Liver (tissue), 9 donors: ENCODE results near the gene IER5. TPM values are rescaled to one million over a fixed set of nuclear protein-coding genes. Genes with fewer than 3 reads are reported as not detected.
A peak's percentile ranks its signal among the peaks of the same experiment; 100 is the strongest.

ENCODE experiments used
- DNase-seq: peaks from one replicate; pipeline ENCODE4 v3.0.0-alpha.2; 2017; ENCODE audit warnings: low spot score
- H3K27ac ChIP-seq, 2 donors: one replicate each; pipeline ENCODE4 v1.7.0; 2013; ENCODE audit warnings: inconsistent platforms in 2 of 2, low read length in 2 of 2, control low read depth in 1 of 2, low read depth in 1 of 2, mild to moderate bottlenecking in 1 of 2
- H3K27me3 ChIP-seq, 4 donors: one replicate each; pipeline versions ENCODE4 v1.6.1 to v1.7.0; 2013; ENCODE audit warnings: low read length in 3 of 4, inconsistent platforms in 1 of 4, mild to moderate bottlenecking in 1 of 4, moderate library complexity in 1 of 4; ENCODE audit not compliant: control insufficient read depth in 4 of 4, insufficient read depth in 4 of 4
- H3K36me3 ChIP-seq, 4 donors: one replicate each; pipeline versions ENCODE4 v1.6.1 to v1.7.0; 2013; ENCODE audit warnings: low read length in 3 of 4, mild to moderate bottlenecking in 3 of 4, low read depth in 1 of 4, moderate library complexity in 1 of 4; ENCODE audit not compliant: control insufficient read depth in 4 of 4, insufficient read depth in 3 of 4
- H3K4me1 ChIP-seq, 4 donors: one replicate each; pipeline versions ENCODE4 v1.6.1 to v1.7.0; 2013; ENCODE audit warnings: low read length in 3 of 4, mild to moderate bottlenecking in 3 of 4, moderate library complexity in 1 of 4; ENCODE audit not compliant: control insufficient read depth in 4 of 4, insufficient read depth in 4 of 4
- H3K4me3 ChIP-seq, 3 donors: one replicate each; pipeline versions ENCODE4 v1.6.1 to v1.7.0; 2013; ENCODE audit warnings: low read length in 3 of 3, control low read depth in 1 of 3, low read depth in 1 of 3, mild to moderate bottlenecking in 1 of 3
- H3K9ac ChIP-seq, 2 donors: one replicate each; pipeline ENCODE4 v1.7.0; 2013; ENCODE audit warnings: low read length in 2 of 2, mild to moderate bottlenecking in 2 of 2, moderate library complexity in 2 of 2, control low read depth in 1 of 2, low read depth in 1 of 2
- H3K9me3 ChIP-seq, 4 donors: one replicate each; pipeline versions ENCODE4 v1.6.1 to v1.7.0; 2013; ENCODE audit warnings: low read length in 3 of 4; ENCODE audit not compliant: control insufficient read depth in 4 of 4
- ATF3 ChIP-seq: IDR thresholded peaks from 2 replicates; pipeline ENCODE4 v1.6.1; 2016; ENCODE audit warnings: antibody characterized with exemption
- CTCF ChIP-seq: fragments of 150-350 bp; IDR thresholded peaks from 2 replicates; pipeline ENCODE4 v1.5.1; 2017; ENCODE audit warnings: improper control_type of control experiment, low read depth, low read length; ENCODE audit not compliant: missing input control
- EGR1 ChIP-seq, 2 donors: IDR thresholded peaks; 2 replicates each; pipeline ENCODE4 v1.6.1; 2016 to 2018; ENCODE audit warnings: antibody characterized with exemption in 2 of 2, low read depth in 2 of 2
- FOXA1 ChIP-seq: IDR thresholded peaks from 2 replicates; pipeline ENCODE4 v1.6.1; 2016; ENCODE audit warnings: antibody characterized with exemption
- FOXA2 ChIP-seq: IDR thresholded peaks from 2 replicates; pipeline ENCODE4 v1.6.1; 2016; ENCODE audit warnings: antibody characterized with exemption
- HNF4A ChIP-seq, 2 donors: conservative IDR thresholded peaks; 2 replicates each; pipeline ENCODE4 v1.6.1; 2016; ENCODE audit warnings: antibody characterized with exemption in 2 of 2, mild to moderate bottlenecking in 2 of 2
- JUND ChIP-seq, 2 donors: IDR thresholded peaks; 2 replicates each; pipeline ENCODE4 v1.6.1; 2016; ENCODE audit warnings: antibody characterized with exemption in 2 of 2
- MAX ChIP-seq: IDR thresholded peaks from 2 replicates; pipeline ENCODE4 v1.6.1; 2016; ENCODE audit warnings: antibody characterized with exemption
- NR2F2 ChIP-seq: IDR thresholded peaks from 2 replicates; pipeline ENCODE4 v1.6.1; 2016; ENCODE audit warnings: antibody characterized with exemption
- RAD21 ChIP-seq, 2 donors: IDR thresholded peaks; 2 replicates each; pipeline ENCODE4 v1.6.1; 2016; ENCODE audit warnings: antibody characterized with exemption in 2 of 2, mild to moderate bottlenecking in 2 of 2
- REST ChIP-seq: IDR thresholded peaks from 2 replicates; pipeline ENCODE4 v1.6.1; 2016; ENCODE audit warnings: antibody characterized with exemption, mild to moderate bottlenecking
- RXRA ChIP-seq, 2 donors: IDR thresholded peaks; 2 replicates each; pipeline ENCODE4 v1.6.1; 2017 to 2018; ENCODE audit warnings: antibody characterized with exemption in 2 of 2, mild to moderate bottlenecking in 1 of 2
- ZBTB33 ChIP-seq: IDR thresholded peaks from 2 replicates; pipeline ENCODE4 v1.6.1; 2016; ENCODE audit warnings: antibody characterized with exemption
- WGBS: extraction: QIAGEN DNeasy Blood & Tissue Kit; methylation state at CpG from one replicate; pipeline ENCODE4 v1.1.7; 2013; 5-methylcytosine and 5-hydroxymethylcytosine counted together
- polyA plus RNA-seq, 2 donors: library from polyadenylated mRNA; stranded (reverse) in 1 of 2; unstranded in 1 of 2; fragments of 200-250 nt in 1 of 2; fragments of >200 nt in 1 of 2; fragmentation: Nextera tagmentation in 1 of 2; extraction: Ambion mirVana in 1 of 2; gene quantifications; one replicate each; pipeline versions ENCODE4 v1.2.1 to v1.2.3, GENCODE V29; 2013 to 2015
- total RNA-seq, 2 donors: library from RNA; depleted of rRNA; stranded (reverse); fragments of >200 nt; gene quantifications; one replicate each; pipeline ENCODE4 v1.2.3, GENCODE V29; 2014
- donor health status: healthy.
- donor health status: healthy.
- donor health status: healthy.
- donor health status: healthy.
- donor health status: healthy.

IER5 gene
- total and polyA plus RNA-seq, 4 donors: 0.56 to 8.4 (median 2.4) TPM

- no peak overlapping the region for H3K27ac ChIP-seq
- no peak overlapping the region for H3K9ac ChIP-seq
- H3K4me3 ChIP-seq: no peak overlapping the region
- 64% methylated on average over 3 of the region's 3 CpGs for WGBS
- TF ChIP-seq EGR1 (IDR thresholded peaks at IDR 0.05; ENCODE audit: low read depth in 2 of 2): no peak
- no peak for TF ChIP-seq FOXA2
- no peak for TF ChIP-seq FOXA1
- no peak for TF ChIP-seq RXRA (IDR thresholded peaks at IDR 0.05)
- TF ChIP-seq JUND (IDR thresholded peaks at IDR 0.05): no peak
- no peak for TF ChIP-seq CTCF
- no peak for TF ChIP-seq ATF3
- no peak for TF ChIP-seq REST
- no peak for TF ChIP-seq MAX
- no peak for TF ChIP-seq NR2F2
- H3K4me1 ChIP-seq: no peaks in the 10 kb centered on the region
- no peaks in the 10 kb centered on the region for H3K9me3 ChIP-seq
- DNase-seq: no peak
- no peaks in the 10 kb centered on the region for H3K27me3 ChIP-seq
- no peaks in the 10 kb centered on the region for H3K36me3 ChIP-seq
Measured at GRCh38 chr1:181081395-181081794, 7.1 kb upstream of the IER5 start.

- no peaks in the 10 kb centered on the region for H3K27me3 ChIP-seq
- H3K36me3 ChIP-seq: no peaks in the 10 kb centered on the region
- TF ChIP-seq FOXA2 (peak; percentile 7), HNF4A (conservative IDR thresholded peaks at IDR 0.05) (peak; percentile 5 to 49), JUND (IDR thresholded peaks at IDR 0.05) (peak in 1 of 2 donors; percentile 28), RAD21 (IDR thresholded peaks at IDR 0.05) (peak; percentile 96 to 97), ZBTB33 (no peak), CTCF (peak; percentile 73), RXRA (IDR thresholded peaks at IDR 0.05) (no peak)
- no peaks in the 10 kb centered on the region for H3K9me3 ChIP-seq
- 29% methylated on average over 6 of the region's 6 CpGs for WGBS
- H3K4me3 ChIP-seq: no peak overlapping the region
- H3K9ac ChIP-seq: no peak overlapping the region
- DNase-seq: no peak
- H3K4me1 ChIP-seq: peaks cover 0 to 11% (median 4%) of the 10 kb centered on the region in 4 donors
- no peak overlapping the region for H3K27ac ChIP-seq
Measured at GRCh38 chr1:181083842-181084605, 4.5 kb upstream of the IER5 start.
